Osteoblast (primary cell): ENCODE data around the gene OFD1. TPM values are rescaled to one million over a fixed set of nuclear protein-coding genes. Genes with fewer than 3 reads are reported as not detected.
A peak's percentile ranks its signal among the peaks of the same experiment; 100 is the strongest.

Experiments used
- DNase-seq: peaks from one replicate; pipeline ENCODE4 v3.0.0; 2011; ENCODE audit warnings: low spot score, mixed read lengths; ENCODE audit not compliant: insufficient read length; ENCODE audit errors: missing footprints
- H2AFZ ChIP-seq: 2 replicates; pipeline ENCODE4 v1.6.0; 2011; ENCODE audit warnings: mild to moderate bottlenecking, low read length
- H3K27ac ChIP-seq: 2 replicates; pipeline ENCODE4 v1.5.1; 2011; ENCODE audit warnings: mild to moderate bottlenecking, low read depth, low read length, moderate library complexity
- H3K27me3 ChIP-seq: 2 replicates; pipeline ENCODE4 v1.6.0; 2012; ENCODE audit warnings: mild to moderate bottlenecking, control low read depth, inconsistent platforms, low read length, moderate library complexity; ENCODE audit not compliant: insufficient read depth
- H3K36me3 ChIP-seq: 2 replicates; pipeline ENCODE4 v1.5.1; 2011; ENCODE audit warnings: mild to moderate bottlenecking, low read length, control low read depth, moderate library complexity; ENCODE audit not compliant: insufficient read depth
- H3K4me1 ChIP-seq: 2 replicates; pipeline ENCODE4 v1.5.1; 2011; ENCODE audit warnings: mild to moderate bottlenecking, low read length, control low read depth, moderate library complexity; ENCODE audit not compliant: insufficient read depth
- H3K4me2 ChIP-seq: 2 replicates; pipeline ENCODE4 v1.6.0; 2011; ENCODE audit warnings: mild to moderate bottlenecking, low read length; ENCODE audit not compliant: insufficient read depth
- H3K4me3 ChIP-seq: fragments of 200-600 bp; sonication (generic); 3 replicates; pipeline ENCODE4 v1.5.1; 2012; ENCODE audit warnings: mild to moderate bottlenecking, low read length, inconsistent platforms; ENCODE audit not compliant: insufficient read depth
- H3K79me2 ChIP-seq: 2 replicates; pipeline ENCODE4 v1.6.0; 2012; ENCODE audit warnings: mild to moderate bottlenecking, low read length, control low read depth, inconsistent platforms; ENCODE audit not compliant: insufficient read depth
- H3K9me3 ChIP-seq: 2 replicates; pipeline ENCODE4 v1.5.1; 2011; ENCODE audit warnings: low read depth, low read length, control low read depth
- H4K20me1 ChIP-seq: 2 replicates; pipeline ENCODE4 v1.6.0; 2012; ENCODE audit warnings: mild to moderate bottlenecking, low read length, control low read depth; ENCODE audit not compliant: insufficient read depth
- CTCF ChIP-seq: IDR thresholded peaks from 2 replicates; pipeline ENCODE4 v1.5.1; 2011; ENCODE audit warnings: mild to moderate bottlenecking, low read depth, low read length, moderate library complexity; ENCODE audit errors: extremely low read depth
- total RNA-seq: library from RNA; depleted of rRNA; stranded (reverse); fragments of >200 nt; gene quantifications from 2 replicates; pipeline ENCODE4 v1.2.3, GENCODE V29; 2012

Gene OFD1
- total RNA-seq, 1 donor, result 15.9 TPM

- Histone ChIP-seq H3K4me2 (no peak overlapping the region), H4K20me1 (peaks cover 37% of the 10 kb centered on the region)
These were observed 42.6 kb upstream of the OFD1 start for GRCh38 chrX:13691841-13692371.

GRCh38 chrX:13692771-13693231 lies 41.7 kb upstream of the OFD1 start:
- no peaks in the 10 kb centered on the region for H3K27me3 ChIP-seq
- peaks cover 86% of the 10 kb centered on the region for H3K79me2 ChIP-seq
- H3K27ac ChIP-seq, result no peak overlapping the region
- H2AFZ ChIP-seq, result no peak overlapping the region
- H3K4me1 ChIP-seq, result peaks cover 29% of the 10 kb centered on the region
- H3K4me2 ChIP-seq, result no peak overlapping the region
- peaks cover 41% of the 10 kb centered on the region for H4K20me1 ChIP-seq
- no peak for TF ChIP-seq CTCF
- H3K4me3 ChIP-seq, result no peak overlapping the region
- no peaks in the 10 kb centered on the region for H3K9me3 ChIP-seq
- H3K36me3 ChIP-seq, result no peaks in the 10 kb centered on the region
- DNase-seq, result peak; percentile 38

More at GRCh38 chrX:13691841-13692371, 42.6 kb upstream of the OFD1 start:
- Histone ChIP-seq H3K27me3 (no peaks in the 10 kb centered on the region), H3K36me3 (no peaks in the 10 kb centered on the region), H2AFZ (no peak overlapping the region), H3K79me2 (peaks cover 77% of the 10 kb centered on the region), H3K4me3 (no peak overlapping the region), H3K4me1 (peaks cover 29% of the 10 kb centered on the region), H3K9me3 (no peaks in the 10 kb centered on the region), H3K27ac (no peak overlapping the region)
- no peak for TF ChIP-seq CTCF
- DNase-seq, result no peak

DNA sequence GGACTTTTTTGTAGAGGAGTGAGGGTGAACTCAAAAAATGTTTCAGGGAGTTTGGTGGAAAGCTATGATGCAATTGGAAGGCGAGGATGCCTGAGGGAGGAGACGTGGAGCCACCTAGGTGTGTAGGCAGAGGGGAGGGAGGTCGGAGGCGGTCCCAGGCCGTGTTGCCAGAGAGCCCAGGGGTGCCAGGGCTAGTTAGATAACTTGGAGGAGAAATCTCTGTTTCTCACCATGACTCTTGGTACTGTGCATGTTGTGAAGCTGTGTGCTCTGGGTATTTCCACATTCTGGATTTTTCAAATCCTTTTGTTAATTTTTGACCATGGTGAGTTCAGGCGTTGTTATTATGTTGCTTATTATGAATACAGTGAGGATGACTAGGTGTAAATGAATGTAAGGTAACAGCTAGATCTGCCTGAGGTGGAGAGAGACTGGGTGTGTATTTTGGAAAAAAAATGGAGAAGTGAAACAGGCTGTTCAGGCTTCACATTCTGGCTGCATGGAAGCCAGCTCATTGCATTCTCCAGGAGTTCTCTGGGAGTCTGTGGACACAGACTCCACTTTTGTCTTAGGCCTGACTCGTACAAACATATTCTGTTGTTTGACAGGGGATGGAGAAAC lies 41.1 kb upstream of the OFD1 start:
- Histone ChIP-seq H4K20me1 (peaks cover 47% of the 10 kb centered on the region), H3K79me2 (peaks cover 93% of the 10 kb centered on the region), H3K4me1 (peaks cover 29% of the 10 kb centered on the region), H3K27me3 (no peaks in the 10 kb centered on the region), H3K36me3 (no peaks in the 10 kb centered on the region), H3K4me2 (no peak overlapping the region), H3K27ac (peak overlapping the region; percentile 25), H3K9me3 (no peaks in the 10 kb centered on the region), H2AFZ (no peak overlapping the region), H3K4me3 (no peak overlapping the region)
- TF ChIP-seq CTCF, result no peak
- no peak for DNase-seq

DNA sequence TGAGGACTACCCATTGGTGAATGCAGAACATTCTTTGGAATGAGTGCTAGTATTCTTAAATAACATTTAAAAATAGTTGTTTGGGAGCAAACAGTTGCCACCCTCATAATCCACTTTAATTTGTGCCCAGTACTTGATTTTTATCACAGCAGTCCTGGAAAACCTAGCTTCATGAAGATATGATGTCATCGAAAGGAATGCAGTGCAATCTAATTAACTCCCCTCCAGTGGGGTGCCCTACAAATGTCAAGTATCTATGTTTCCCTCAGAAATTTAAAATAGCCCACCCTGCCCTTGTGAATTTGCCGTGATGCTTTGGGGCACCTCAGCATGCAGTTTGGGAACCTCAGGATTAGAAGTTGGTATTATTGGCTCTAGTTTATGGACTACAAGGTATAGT lies 40.2 kb upstream of the OFD1 start:
- Histone ChIP-seq H2AFZ (no peak overlapping the region), H3K36me3 (no peaks in the 10 kb centered on the region), H3K79me2 (peaks cover 96% of the 10 kb centered on the region), H3K4me2 (no peak overlapping the region), H3K27me3 (no peaks in the 10 kb centered on the region), H3K4me1 (peaks cover 32% of the 10 kb centered on the region), H3K27ac (no peak overlapping the region), H4K20me1 (peaks cover 54% of the 10 kb centered on the region), H3K9me3 (no peaks in the 10 kb centered on the region), H3K4me3 (no peak overlapping the region)
- TF ChIP-seq CTCF, result no peak
- DNase-seq, result no peak
